GM21526 (cell line): ENCODE results near the gene RPRD1A.
"Not testable (repeated sequence)": the region's sequence is repeated elsewhere in the genome, so short reads cannot be mapped to it uniquely, and the experiment has no call there.

Experiments used
- ATAC-seq: cut with Tn5 transposase; IDR thresholded peaks from one replicate; pipeline ENCODE4 v1.9.1; 2021; ENCODE audit warnings: moderate library complexity; ENCODE audit not compliant: unreplicated experiment, low FRiP score

The RPRD1A gene

DNA sequence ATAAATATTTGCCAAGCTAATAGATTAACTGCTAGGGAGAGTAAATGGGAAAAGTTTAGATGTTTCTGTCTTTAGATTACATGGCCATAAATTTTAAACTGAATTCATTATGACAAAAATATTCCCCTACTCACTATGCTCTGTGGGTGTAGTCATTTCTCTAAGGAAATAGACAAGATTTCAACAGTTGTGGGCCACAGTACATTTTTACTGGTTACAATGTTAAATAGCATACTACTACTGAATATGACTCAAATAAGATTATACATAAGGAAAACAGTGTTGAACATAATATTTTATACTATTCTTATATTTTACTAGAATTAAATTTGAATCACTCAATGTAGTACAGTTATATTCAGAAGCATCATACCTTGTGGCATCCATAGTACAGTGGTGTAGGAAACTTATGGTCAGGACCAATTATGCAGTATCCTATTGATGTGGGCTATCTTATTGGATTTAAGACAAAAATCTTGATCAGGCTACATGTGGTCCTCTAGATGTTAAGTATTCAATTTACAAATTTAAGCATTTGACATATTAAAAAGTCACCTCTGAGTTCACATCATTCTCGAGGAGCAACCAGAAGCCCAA lies 33.0 kb downstream of the RPRD1A start:
- no peak for ATAC-seq

DNA sequence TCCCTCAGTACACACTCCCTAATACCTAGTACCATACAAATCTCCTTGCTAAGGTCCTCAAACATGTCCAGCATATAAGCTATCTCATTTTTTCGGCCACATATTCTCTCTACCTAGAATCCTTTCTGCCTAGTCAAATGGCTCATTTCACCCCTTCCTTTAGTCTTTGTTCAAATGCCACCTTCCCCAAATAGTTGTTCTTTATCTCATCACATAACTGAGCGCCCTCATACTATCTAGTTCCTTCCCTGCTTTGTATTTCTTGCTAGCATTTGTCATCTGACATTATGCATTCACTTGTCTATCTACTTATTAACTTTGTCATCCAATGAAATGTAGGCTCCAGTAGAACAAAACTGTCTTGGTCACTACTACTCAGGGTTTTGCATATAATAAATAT lies 35.5 kb downstream of the RPRD1A start:
- ATAC-seq: no peak

GRCh38 chr18:36031407-36031806 lies 36.0 kb downstream of the RPRD1A start:
- ATAC-seq: no peak

- no peak for ATAC-seq
These were observed 38.5 kb downstream of the RPRD1A start for GRCh38 chr18:36028859-36029258.

DNA sequence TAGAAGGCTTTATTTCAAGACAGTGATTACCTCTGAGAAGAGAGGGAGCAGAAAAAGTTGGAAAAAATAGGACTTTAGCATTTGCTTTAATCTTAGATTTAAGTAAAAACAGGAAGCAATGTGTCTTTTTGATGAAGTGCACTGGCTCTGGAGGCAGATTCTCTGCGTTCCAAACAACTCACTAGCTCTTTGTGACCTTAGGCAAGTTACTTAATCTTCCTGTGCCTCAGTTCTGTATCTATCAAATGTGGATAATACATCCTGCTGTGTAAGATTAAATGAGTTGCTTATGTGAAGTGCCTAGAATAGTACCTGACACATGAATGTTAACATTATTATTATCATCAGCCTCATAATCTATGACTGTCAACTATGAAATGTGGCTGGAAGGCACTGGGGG lies 42.3 kb downstream of the RPRD1A start:
- ATAC-seq: no peak

- not testable (repeated sequence) for ATAC-seq
These were observed 43.1 kb downstream of the RPRD1A start for GRCh38 chr18:36024241-36024640.

DNA sequence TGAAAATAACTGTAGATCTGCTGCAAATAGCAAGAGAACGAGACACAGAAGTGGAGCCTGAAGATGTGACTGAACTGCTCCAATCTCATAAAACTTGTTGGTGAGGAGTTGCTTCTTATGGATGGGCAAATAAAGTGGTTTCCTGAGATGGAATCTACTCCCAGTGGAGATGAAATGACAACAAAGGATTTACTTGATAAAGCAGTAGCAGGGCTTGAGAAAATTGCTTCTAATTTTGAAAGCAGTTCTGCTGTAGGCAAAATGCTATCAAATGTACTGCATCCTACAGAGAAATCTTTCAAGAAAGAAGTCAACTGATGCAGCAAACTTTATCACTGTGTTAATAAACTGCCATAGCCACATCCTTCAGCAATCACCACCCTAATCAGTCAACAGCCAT lies 44.0 kb downstream of the RPRD1A start:
- no peak for ATAC-seq

- no peak for ATAC-seq
These were observed 47.1 kb downstream of the RPRD1A start for GRCh38 chr18:36020174-36020711.

DNA sequence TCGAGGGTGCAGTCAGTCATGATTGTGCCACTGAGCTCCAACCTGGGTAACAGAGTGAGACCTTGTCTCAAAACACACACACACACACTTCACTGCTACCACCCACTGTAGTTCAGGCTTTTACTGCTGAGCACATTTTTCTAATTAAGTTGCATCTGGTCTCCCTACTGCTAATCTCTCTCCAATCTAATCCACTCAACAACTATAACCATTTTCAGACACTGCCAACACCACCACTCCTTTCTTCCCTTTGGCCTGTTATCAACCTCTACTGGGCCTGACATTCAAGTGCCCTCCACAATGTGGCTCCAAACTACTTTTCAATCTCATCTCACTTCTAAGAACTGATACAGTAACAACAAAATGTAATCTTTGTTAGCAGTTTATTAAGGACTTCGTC lies 50.1 kb downstream of the RPRD1A start:
- no peak for ATAC-seq

GRCh38 chr18:36015629-36016028 lies 51.7 kb downstream of the RPRD1A start:
- peak; percentile 89 for ATAC-seq

DNA sequence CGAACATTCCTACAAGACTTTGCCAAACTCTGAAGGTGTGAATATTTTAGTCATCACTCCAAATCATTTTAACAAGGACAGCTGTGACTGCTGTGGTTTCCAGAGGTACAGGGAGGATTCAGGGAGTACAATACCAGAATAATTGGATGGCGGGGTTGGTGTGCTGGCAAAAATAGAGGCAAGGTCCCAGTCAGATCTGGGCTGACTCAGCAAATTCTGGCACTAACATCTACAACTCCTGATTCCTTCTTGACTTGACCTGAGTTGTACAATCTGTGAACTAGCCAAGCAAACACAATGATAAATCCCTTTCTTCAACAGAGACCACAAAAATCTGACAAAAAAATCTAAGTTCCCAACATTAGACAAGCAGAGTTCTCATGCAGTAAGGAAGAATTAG lies 54.5 kb downstream of the RPRD1A start:
- ATAC-seq: no peak

DNA sequence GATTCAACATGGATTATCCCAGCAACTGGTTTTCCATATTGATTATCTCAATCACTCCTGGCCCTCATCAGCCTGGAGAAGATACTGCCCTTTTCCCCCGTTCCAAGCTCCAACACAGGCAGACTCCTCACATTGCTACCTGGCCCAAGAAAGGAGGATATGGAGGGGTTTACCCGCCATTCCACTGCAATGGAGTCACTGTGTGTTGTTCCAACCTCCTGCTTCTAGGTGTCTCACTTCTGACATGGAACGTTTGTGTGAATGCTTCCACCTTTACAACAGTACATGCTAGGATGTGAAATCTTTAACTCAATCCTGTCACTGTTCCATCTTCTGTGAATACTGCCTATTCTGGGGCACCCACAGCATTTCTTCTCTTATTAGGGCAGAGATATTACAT lies 58.1 kb downstream of the RPRD1A start:
- ATAC-seq: no peak

GRCh38 chr18:36006997-36007396 lies 60.4 kb downstream of the RPRD1A start:
- ATAC-seq: no peak

GRCh38 chr18:35999925-36000324 lies 67.4 kb downstream of the RPRD1A start:
- no peak for ATAC-seq

DNA sequence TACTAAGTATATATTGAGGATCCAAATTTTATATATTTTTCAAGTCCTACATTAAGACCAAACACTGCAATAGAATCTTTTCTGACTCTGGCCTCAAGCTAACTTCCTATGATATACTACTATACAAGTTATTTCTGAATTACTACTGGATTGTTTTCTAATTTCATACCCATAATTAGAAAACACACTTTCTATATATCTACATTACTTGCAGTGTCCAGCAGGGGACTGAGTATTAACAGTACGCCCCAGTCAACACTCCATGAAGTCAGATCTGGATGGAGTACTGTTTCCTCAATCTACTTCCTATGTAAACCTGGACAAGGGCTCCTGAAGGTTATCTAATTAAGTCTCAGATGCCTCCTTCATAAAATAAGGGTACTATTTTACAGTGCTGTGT lies 68.4 kb downstream of the RPRD1A start:
- ATAC-seq: peak; percentile 61

GRCh38 chr18:35993013-35993412 lies 74.3 kb downstream of the RPRD1A start:
- ATAC-seq: no peak

DNA sequence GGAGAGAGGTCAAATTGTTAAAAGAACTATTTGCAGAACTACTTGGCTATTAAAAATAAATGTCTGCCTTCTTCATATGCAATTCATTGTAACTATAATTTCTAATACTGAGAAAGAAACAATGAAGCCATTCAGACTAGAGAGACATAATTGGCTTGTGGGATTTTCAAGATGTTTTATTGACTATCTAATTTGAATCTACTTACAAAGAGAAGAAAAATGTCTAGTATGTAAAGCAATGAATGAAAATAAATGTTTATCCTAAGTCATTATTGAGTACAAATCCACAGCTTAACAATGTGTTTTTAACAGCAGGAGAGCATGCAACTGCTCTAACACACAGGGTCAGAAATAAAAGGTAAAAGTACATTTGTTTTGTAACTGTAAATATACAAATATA lies 75.7 kb downstream of the RPRD1A start:
- no peak for ATAC-seq

DNA sequence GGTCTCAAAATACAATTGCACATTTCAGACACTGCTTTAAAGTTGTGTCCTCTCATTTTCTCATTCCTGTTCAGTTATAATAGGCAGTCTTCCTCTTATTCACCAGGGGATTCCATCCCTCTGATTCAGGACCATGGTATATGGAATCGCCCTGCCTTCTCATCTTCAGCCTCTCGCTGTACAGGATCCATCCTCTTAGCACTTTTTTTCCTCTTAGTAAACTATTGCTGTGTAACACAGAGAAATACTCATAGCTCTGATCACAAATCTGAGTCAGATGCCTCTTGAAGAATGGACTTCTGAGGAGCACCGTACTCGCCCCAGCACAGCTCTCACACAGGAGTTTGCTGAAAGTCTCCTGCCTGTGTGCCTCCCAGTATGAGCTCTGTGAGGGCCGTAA lies 83.5 kb downstream of the RPRD1A start:
- no peak for ATAC-seq

DNA sequence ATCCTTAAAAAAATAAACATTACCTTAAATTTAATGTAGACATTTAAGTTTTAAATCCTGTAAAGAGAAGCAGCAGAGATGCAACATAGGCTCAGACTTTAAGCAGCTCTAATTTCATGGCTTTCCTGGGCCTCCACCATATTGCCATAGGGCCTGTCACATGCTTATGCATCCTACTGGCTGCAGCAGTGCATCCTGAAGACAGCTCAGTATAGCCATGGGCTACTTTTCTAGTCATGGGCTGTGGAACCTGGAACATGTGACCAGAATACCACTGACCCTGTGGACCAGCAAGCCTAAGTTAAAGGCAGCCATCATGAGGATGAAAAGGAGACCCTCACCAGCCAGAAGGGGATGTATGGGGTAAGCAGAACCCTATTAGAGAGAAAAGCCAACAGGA lies 84.2 kb downstream of the RPRD1A start:
- no peak for ATAC-seq

- no peak for ATAC-seq
These were observed 84.8 kb downstream of the RPRD1A start for GRCh38 chr18:35982409-35983114.

GRCh38 chr18:35979112-35979511 lies 88.2 kb downstream of the RPRD1A start:
- no peak for ATAC-seq

- no peak for ATAC-seq
These were observed 93.2 kb downstream of the RPRD1A start for GRCh38 chr18:35974181-35974580.
